Endothelial cell of umbilical vein (primary cell): ENCODE data around the gene TPSB2. TPM values are rescaled to one million over a fixed set of nuclear protein-coding genes. Genes with fewer than 3 reads are reported as not detected.
"Not testable (repeated sequence)": the region's sequence is repeated elsewhere in the genome, so short reads cannot be mapped to it uniquely, and the experiment has no call there.

Experiments
- Bru-seq: library from RNA; stranded (reverse); fragments of 400-500 nt; gene quantifications from one replicate; lab custom pipeline; 2021; lab: Mats Ljungman, UMichigan
- BruChase-seq, 2 experiments: library from RNA; stranded (reverse); fragments of 400-500 nt; gene quantifications; one replicate each; lab custom pipeline; 2021; lab: Mats Ljungman, UMichigan
- BruUV-seq: library from RNA; stranded (reverse); fragments of 400-500 nt; replicated peaks from 2 replicates; lab custom pipeline; 2021; lab: Mats Ljungman, UMichigan
- CTCF ChIA-PET: fragments of 300-600, 350-600 bp; sonication (Branson Sonifier 250); formaldehyde crosslinking; loops from one replicate; lab custom pipeline; 2021; ENCODE audit warnings: antibody characterized with exemption, inconsistent platforms; lab: Charles Lee
- POLR2A ChIA-PET: fragments of 300-600, 350-600 bp; sonication (Branson Sonifier 250); formaldehyde crosslinking; loops from one replicate; lab custom pipeline; 2021; ENCODE audit warnings: antibody characterized with exemption, inconsistent platforms; lab: Charles Lee
- DNase-seq: peaks from one replicate; pipeline ENCODE4 v3.0.0-alpha.2; 2011; ENCODE audit warnings: low read depth, low spot score
- FAIRE-seq: peaks from 2 replicates; lab custom pipeline; 2011; peaks lifted over from hg19 to GRCh38; lab: Jason Lieb, UNC
- H2AFZ ChIP-seq: 2 replicates; pipeline ENCODE4 v1.6.0; 2012; ENCODE audit warnings: low read depth, low read length, control low read depth, inconsistent platforms
- H3K27ac ChIP-seq: 2 replicates; pipeline ENCODE4 v1.5.1; 2011; ENCODE audit warnings: low read depth, mild to moderate bottlenecking, control low read depth, low read length, moderate library complexity; ENCODE audit not compliant: insufficient read depth
- H3K27me3 ChIP-seq, 2 experiments: 2 replicates each; pipeline versions ENCODE4 v1.6.0 to v1.6.1; 2011; ENCODE audit warnings: low read length in 2 of 2, mixed read lengths in 1 of 2; ENCODE audit not compliant: control insufficient read depth in 2 of 2, insufficient read depth in 2 of 2
- H3K36me3 ChIP-seq, 2 experiments: 2 replicates in 1 of 2; 3 replicates in 1 of 2; pipeline ENCODE4 v1.5.1; 2011; ENCODE audit warnings: low read length in 2 of 2, mild to moderate bottlenecking in 1 of 2, moderate library complexity in 1 of 2; ENCODE audit not compliant: control insufficient read depth in 2 of 2, insufficient read depth in 2 of 2; ENCODE audit errors: extremely low read depth in 1 of 2
- H3K4me1 ChIP-seq: 3 replicates; pipeline ENCODE4 v1.5.1; 2011; ENCODE audit warnings: mild to moderate bottlenecking, low read length; ENCODE audit not compliant: control insufficient read depth, insufficient read depth; ENCODE audit errors: extremely low read depth
- H3K4me2 ChIP-seq: 2 replicates; pipeline ENCODE4 v1.6.1; 2011; ENCODE audit warnings: low read length, control low read depth, mixed read lengths; ENCODE audit not compliant: insufficient read depth
- H3K4me3 ChIP-seq, 3 experiments: fragments of 200-600 bp in 1 of 3; sonication (generic), shearing (Covaris generic) in 1 of 3; replicated peaks in 1 of 3; 2 replicates each; pipeline ENCODE4 v1.5.1; 2011 to 2016; ENCODE audit warnings: control low read depth in 3 of 3, low read length in 3 of 3, mild to moderate bottlenecking in 2 of 3, inconsistent platforms in 1 of 3, low read depth in 1 of 3, moderate library complexity in 1 of 3; ENCODE audit not compliant: insufficient read depth in 1 of 3
- H3K79me2 ChIP-seq: 2 replicates; pipeline ENCODE4 v1.6.0; 2012; ENCODE audit warnings: low read length, inconsistent platforms; ENCODE audit not compliant: control insufficient read depth, insufficient read depth
- H3K9ac ChIP-seq: replicated peaks from 2 replicates; pipeline ENCODE3; 2011; ENCODE audit warnings: low read length, control low read depth; ENCODE audit not compliant: insufficient read depth; ENCODE audit errors: extremely low read depth
- H3K9me1 ChIP-seq: replicated peaks from 3 replicates; pipeline ENCODE4 v1.6.0; 2011; ENCODE audit warnings: mild to moderate bottlenecking, low read length; ENCODE audit not compliant: control insufficient read depth, insufficient read depth; ENCODE audit errors: extremely low read depth
- H3K9me3 ChIP-seq: replicated peaks from 2 replicates; pipeline ENCODE4 v1.5.1; 2012; ENCODE audit warnings: low read length, inconsistent platforms; ENCODE audit not compliant: control insufficient read depth, insufficient read depth
- H4K20me1 ChIP-seq: replicated peaks from 2 replicates; pipeline ENCODE3; 2011; ENCODE audit warnings: mild to moderate bottlenecking, low read length; ENCODE audit not compliant: control insufficient read depth, insufficient read depth; ENCODE audit errors: extremely low read depth
- EZH2 ChIP-seq: IDR thresholded peaks from 2 replicates; pipeline ENCODE4 v1.6.1; 2012; ENCODE audit warnings: borderline replicate concordance, low read depth, mild to moderate bottlenecking, moderate library complexity, low read length, inconsistent platforms; ENCODE audit not compliant: severe bottlenecking
- FOS ChIP-seq: IDR thresholded peaks from 2 replicates; pipeline ENCODE4 v1.6.1; 2011; ENCODE audit warnings: mild to moderate bottlenecking, low read length, moderate library complexity, borderline replicate concordance; ENCODE audit not compliant: insufficient read depth
- GATA2 ChIP-seq: IDR thresholded peaks from 2 replicates; pipeline ENCODE4 v1.7.0; 2011; ENCODE audit warnings: low read depth, mild to moderate bottlenecking, moderate library complexity, mixed read lengths, low read length; ENCODE audit not compliant: insufficient read length, insufficient read depth
- JUN ChIP-seq: IDR thresholded peaks from 2 replicates; pipeline ENCODE4 v1.6.1; 2011; ENCODE audit warnings: borderline replicate concordance, low read depth; ENCODE audit not compliant: insufficient read length, insufficient read depth
- MYC ChIP-seq: IDR thresholded peaks from one replicate; pipeline ENCODE4 v1.6.1; 2011; ENCODE audit warnings: mild to moderate bottlenecking, low read depth, low read length
- POLR2A ChIP-seq: IDR thresholded peaks from 2 replicates; pipeline ENCODE4 v1.6.1; 2012; ENCODE audit warnings: low read depth, mild to moderate bottlenecking, control low read depth, low read length
- POLR2AphosphoS5 ChIP-seq: IDR thresholded peaks from 2 replicates; pipeline ENCODE4 v1.6.1; 2012; ENCODE audit warnings: low read depth, mild to moderate bottlenecking, control low read depth, low read length, moderate library complexity; ENCODE audit not compliant: insufficient read depth
- dilution Hi-C: fragments of 300-500 bp; cut with MboI; formaldehyde crosslinking; loops from one replicate; pipeline ENCODE4 v1.15.0; 2019; ENCODE audit warnings: low sequenced_read_pairs; ENCODE audit not compliant: extremely low pct_ligation_motif_present
- intact Hi-C: fragments of 100-400 bp; cut with micrococcal nuclease; formaldehyde crosslinking; loops from one replicate; pipeline ENCODE4 v1.10.0; 2022
- long read RNA-seq: library from polyadenylated mRNA; stranded (forward); transcript quantifications from one replicate; pipeline ENCODE4 v2.0.0, GENCODE V29; 2021
- polyA minus RNA-seq, 3 experiments: library from RNA; depleted of rRNA, polyadenylated mRNA; stranded (reverse); fragments of >200 nt; gene quantifications; 1 replicate in 1 of 3; 2 replicates in 2 of 3; pipeline ENCODE4 v1.2.3, GENCODE V29; 2011
- polyA plus RNA-seq, 4 experiments: library from polyadenylated mRNA; depleted of rRNA in 3 of 4; stranded (reverse) in 3 of 4; unstranded in 1 of 4; fragments of >200 nt; gene quantifications; 2 replicates each; pipeline versions ENCODE4 v1.2.1 to v1.2.3, GENCODE V29; 2011 to 2012; ENCODE audit warnings: missing spikeins in 1 of 4
- total RNA-seq: library from RNA; stranded (reverse); gene quantifications from 2 replicates; pipeline ENCODE4 v1.2.3, GENCODE V29; 2021
- TF ChIP-seq, protein P1 (sequence below), 2 donors: IDR thresholded peaks; 1 replicate in 1 of 2; 2 replicates in 1 of 2; pipeline ENCODE4 v1.5.1; 2011; ENCODE audit warnings: low read length in 2 of 2, mild to moderate bottlenecking in 2 of 2, moderate library complexity in 2 of 2, control low read depth in 1 of 2, inconsistent platforms in 1 of 2, low read depth in 1 of 2; ENCODE audit not compliant: insufficient read depth in 1 of 2; ENCODE audit errors: extremely low read depth in 1 of 2
- TF ChIP-seq, protein P2 (sequence below): IDR thresholded peaks from 2 replicates; pipeline ENCODE4 v1.6.1; 2011; ENCODE audit not compliant: insufficient read depth, insufficient read length

The TPSB2 gene
- total RNA-seq (not detected in 2 replicates), polyA plus RNA-seq (not detected in 2 replicates), polyA minus RNA-seq (not detected in 2 replicates), Bru-seq, nascent RNA (not detected), BruChase-seq, experiment 1, labeled RNA remaining after a 6-hour chase (not detected), BruChase-seq, experiment 2, labeled RNA remaining after a 2-hour chase (not detected)
- not detected in 2 replicates for polyA plus RNA-seq (2011; cell fraction: cytosol; rRNA removed)
- not detected in 2 replicates for polyA plus RNA-seq (2011; cell fraction: nucleus; rRNA removed)
- not detected in 2 replicates for polyA plus RNA-seq (2012)
- polyA minus RNA-seq (2011; cell fraction: cytosol; rRNA and poly(A)+ RNA removed), result not detected
- not detected in 2 replicates for polyA minus RNA-seq (2011; cell fraction: nucleus; rRNA and poly(A)+ RNA removed)
- long read RNA-seq, result 0 reads

DNA sequence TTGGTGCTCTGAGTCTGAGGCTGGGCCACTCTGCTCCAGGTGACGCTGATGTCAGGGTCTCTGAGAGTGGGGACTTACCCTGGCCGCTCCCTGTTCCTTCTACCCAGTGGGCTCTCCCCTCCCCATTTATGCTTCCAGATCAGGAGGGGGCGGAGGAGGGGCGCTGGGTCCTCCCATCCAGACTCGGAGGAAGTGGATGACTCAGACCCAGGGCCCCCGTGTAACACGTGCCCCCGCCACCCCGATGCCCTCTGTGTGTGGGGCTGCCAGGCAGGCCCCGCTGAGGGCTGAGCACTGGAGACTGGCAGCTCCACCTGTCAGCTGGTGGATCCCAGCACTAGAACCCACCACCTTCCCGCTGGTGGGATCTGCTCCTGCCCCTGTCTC lies at the start of gene TPSB2:
TSS of gene TPSB2 (minus strand) at position 101 of the 387 bp plus-strand sequence. CDS start 233 bp downstream, outside the sequence.
- H3K27ac ChIP-seq, intact Hi-C loops, H3K4me1 ChIP-seq, BruUV-seq, H3K4me2 ChIP-seq, DNase-seq, POLR2A ChIA-PET, dilution Hi-C loops, FAIRE-seq, H3K9me1 ChIP-seq, H2AFZ ChIP-seq, H3K9ac ChIP-seq, H3K27me3 ChIP-seq, H3K36me3 ChIP-seq, CTCF ChIA-PET, H3K4me3 ChIP-seq, H3K9me3 ChIP-seq, H3K79me2 ChIP-seq, H4K20me1 ChIP-seq: not testable (repeated sequence)

DNA sequence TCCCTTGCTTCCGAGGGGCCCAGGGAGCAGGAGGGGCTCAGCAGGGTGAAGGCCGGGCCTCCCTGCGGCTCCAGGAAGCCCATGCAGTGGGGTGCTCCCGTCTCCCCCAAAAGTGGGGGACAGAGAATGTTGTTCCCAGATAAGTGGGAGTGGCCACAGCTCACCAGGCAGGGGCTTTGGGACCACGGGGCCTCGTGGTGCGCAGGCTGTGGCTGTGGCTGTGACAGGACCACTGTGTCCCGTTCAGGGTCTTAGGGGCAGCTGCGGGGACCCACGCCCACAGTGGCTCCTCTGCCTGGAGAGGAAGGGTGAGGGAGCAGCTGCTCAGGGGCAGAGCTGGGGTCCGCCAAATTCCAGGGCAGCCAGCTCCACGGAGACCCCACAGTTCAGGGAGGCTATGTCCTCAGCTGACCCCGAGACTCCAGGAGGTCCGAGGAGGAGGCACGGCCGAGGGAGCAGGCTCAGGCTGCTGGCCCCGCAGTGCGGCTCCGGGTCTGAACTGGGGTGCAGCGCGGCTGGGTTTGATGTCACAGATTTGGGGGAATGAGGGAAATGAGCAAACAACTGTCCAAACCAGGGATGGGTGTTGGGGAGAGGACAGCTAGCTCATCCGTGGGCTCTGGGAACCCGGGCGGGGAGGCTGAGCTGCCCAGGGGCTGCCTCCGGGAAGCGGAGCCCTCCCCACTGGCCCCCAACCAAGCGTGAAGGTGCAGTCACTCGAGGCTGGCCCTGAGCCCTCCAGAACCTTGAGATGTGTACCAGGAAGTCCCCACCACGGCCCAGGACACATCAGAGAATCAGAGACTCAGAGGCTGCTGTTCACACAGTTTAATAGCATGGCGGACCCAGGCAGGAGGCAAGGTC lies 49.3 kb upstream of the TPSB2 start:
- H3K9me3 ChIP-seq, result no peaks in the 10 kb centered on the region
- no peak overlapping the region for H2AFZ ChIP-seq
- no peak for FAIRE-seq
- dilution Hi-C loops (no loop called here), intact Hi-C loops (no loop called here)
- no peak overlapping the region for H3K27ac ChIP-seq
- H3K4me2 ChIP-seq, result no peak overlapping the region
- H4K20me1 ChIP-seq, result no peaks in the 10 kb centered on the region
- ChIA-PET POLR2A (no interaction called here), CTCF (interaction anchor here (1.0 kb wide), 1 partner anchor 22 kb away, joined by 3 read pairs; no protein-coding TSS in a partner anchor)
- H3K79me2 ChIP-seq, result no peaks in the 10 kb centered on the region
- DNase-seq, result no peak
- H3K9me1 ChIP-seq, result no peaks in the 10 kb centered on the region
- no TSS peak for BruUV-seq
- H3K9ac ChIP-seq, result no peak overlapping the region
- H3K27me3 ChIP-seq, result no peaks in the 10 kb centered on the region
- no peaks in the 10 kb centered on the region for H3K4me1 ChIP-seq
- H3K36me3 ChIP-seq, result no peaks in the 10 kb centered on the region
- no peak overlapping the region for H3K4me3 ChIP-seq
- TF ChIP-seq POLR2A (no peak), JUN (no peak), MYC (no peak), FOS (no peak), POLR2AphosphoS5 (no peak), GATA2 (no peak), EZH2 (no peak)
- TF ChIP-seq, protein P1, sequence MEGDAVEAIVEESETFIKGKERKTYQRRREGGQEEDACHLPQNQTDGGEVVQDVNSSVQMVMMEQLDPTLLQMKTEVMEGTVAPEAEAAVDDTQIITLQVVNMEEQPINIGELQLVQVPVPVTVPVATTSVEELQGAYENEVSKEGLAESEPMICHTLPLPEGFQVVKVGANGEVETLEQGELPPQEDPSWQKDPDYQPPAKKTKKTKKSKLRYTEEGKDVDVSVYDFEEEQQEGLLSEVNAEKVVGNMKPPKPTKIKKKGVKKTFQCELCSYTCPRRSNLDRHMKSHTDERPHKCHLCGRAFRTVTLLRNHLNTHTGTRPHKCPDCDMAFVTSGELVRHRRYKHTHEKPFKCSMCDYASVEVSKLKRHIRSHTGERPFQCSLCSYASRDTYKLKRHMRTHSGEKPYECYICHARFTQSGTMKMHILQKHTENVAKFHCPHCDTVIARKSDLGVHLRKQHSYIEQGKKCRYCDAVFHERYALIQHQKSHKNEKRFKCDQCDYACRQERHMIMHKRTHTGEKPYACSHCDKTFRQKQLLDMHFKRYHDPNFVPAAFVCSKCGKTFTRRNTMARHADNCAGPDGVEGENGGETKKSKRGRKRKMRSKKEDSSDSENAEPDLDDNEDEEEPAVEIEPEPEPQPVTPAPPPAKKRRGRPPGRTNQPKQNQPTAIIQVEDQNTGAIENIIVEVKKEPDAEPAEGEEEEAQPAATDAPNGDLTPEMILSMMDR (IDR thresholded peaks at IDR 0.05; ENCODE audit: extremely low read depth in 1 of 2, insufficient read depth in 1 of 2, low read depth in 1 of 2, low read length in 2 of 2), result no peak
- TF ChIP-seq, protein P2, sequence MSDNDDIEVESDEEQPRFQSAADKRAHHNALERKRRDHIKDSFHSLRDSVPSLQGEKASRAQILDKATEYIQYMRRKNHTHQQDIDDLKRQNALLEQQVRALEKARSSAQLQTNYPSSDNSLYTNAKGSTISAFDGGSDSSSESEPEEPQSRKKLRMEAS, result no peak
